SIG-M5 treated with dmso at 0.1 percent for 504 hours (cell line): ENCODE data around the gene TNP2.
A peak's percentile ranks its signal among the peaks of the same experiment; 100 is the strongest.

Source experiments
- DNase-seq: peaks from one replicate; lab custom pipeline; 2025; ENCODE audit not compliant: unreplicated experiment; lab: John Stamatoyannopoulos, UW

TNP2 gene

GRCh38 chr16:11278681-11279628 is 9.8 kb upstream of the TNP2 start:
- DNase-seq: peak; percentile 38

GRCh38 chr16:11277607-11278337 is 8.6 kb upstream of the TNP2 start:
- no peak for DNase-seq

GRCh38 chr16:11276896-11277593 is 7.9 kb upstream of the TNP2 start:
- DNase-seq: no peak

GRCh38 chr16:11276143-11276895 is 7.2 kb upstream of the TNP2 start, which contains the start of gene PRM2:
Gene PRM2 (minus strand): TSS chr16:11276480. CDS start chr16:11276370, 110 bp downstream.
- no peak for DNase-seq

- no peak for DNase-seq
Observed at GRCh38 chr16:11274964-11275363, 5.8 kb upstream of the TNP2 start.

- no peak for DNase-seq
Observed at GRCh38 chr16:11273721-11274324, 4.7 kb upstream of the TNP2 start.

GRCh38 chr16:11272921-11273720 is 4.0 kb upstream of the TNP2 start, which contains the start of gene PRM3:
Gene PRM3 (minus strand): TSS chr16:11273629. CDS start chr16:11273595, 34 bp downstream.
- DNase-seq: no peak

- DNase-seq: no peak
Observed at GRCh38 chr16:11272484-11272883, 3.4 kb upstream of the TNP2 start.

- no peak for DNase-seq
Observed at GRCh38 chr16:11271610-11272009, 2.5 kb upstream of the TNP2 start.

- no peak for DNase-seq
Observed at GRCh38 chr16:11270602-11271162, 1.6 kb upstream of the TNP2 start.

GRCh38 chr16:11265124-11265523 is 4.0 kb downstream of the TNP2 start:
- no peak for DNase-seq

GRCh38 chr16:11264155-11264832 is 4.8 kb downstream of the TNP2 start:
- DNase-seq: peak; percentile 68

- DNase-seq: no peak
Observed at GRCh38 chr16:11263737-11264136, 5.4 kb downstream of the TNP2 start.

GRCh38 chr16:11262915-11263314 is 6.2 kb downstream of the TNP2 start:
- DNase-seq: no peak

GRCh38 chr16:11260596-11260966 is 8.5 kb downstream of the TNP2 start:
- DNase-seq: no peak

- DNase-seq: no peak
Observed at GRCh38 chr16:11259655-11260595, 9.2 kb downstream of the TNP2 start.
